COLO668 (cell line): Measurements from ENCODE around the gene RAD51.

Source experiments
- DNase-seq: peaks from one replicate; lab custom pipeline; 2025; ENCODE audit not compliant: unreplicated experiment; lab: John Stamatoyannopoulos, UW

RAD51 gene

DNA sequence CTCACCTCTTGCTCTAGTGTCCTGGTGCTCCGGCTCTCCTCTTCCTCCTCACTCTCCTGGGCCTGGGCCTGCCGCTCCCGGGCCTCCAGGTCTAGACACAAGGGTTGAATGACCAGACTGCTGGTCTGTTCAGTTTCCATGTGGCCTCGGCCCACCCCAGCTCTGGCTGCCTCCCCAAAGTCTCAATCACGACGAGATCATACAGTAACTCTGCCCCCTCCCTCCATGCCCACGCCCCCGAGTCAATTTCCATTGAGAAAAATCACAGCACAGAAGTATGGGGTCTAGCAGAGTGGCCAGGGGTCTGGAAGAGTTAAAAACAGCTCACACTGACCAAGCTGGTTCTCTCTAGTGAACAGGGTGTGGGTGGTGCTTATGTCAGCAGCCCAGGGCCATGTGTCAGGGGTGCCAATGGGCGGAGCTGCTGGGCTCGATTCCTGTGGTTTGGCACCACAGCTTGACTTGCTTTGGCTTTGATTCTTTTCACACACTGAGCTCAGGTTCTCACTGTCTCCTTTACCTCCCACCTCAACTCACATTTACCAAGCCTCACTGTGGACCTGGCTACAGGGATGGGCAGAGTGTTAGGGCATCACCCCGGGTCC lies 81.7 kb downstream of the RAD51 start:
- DNase-seq, result no peak
